Measurements from ENCODE around the gene GAPDH.
A peak's percentile ranks its signal among the peaks of the same experiment; 100 is the strongest.
"Not testable (repeated sequence)": the region's sequence is repeated elsewhere in the genome, so short reads cannot be mapped to it uniquely, and the experiment has no call there.

The GAPDH gene

GRCh38 chr12:6535960-6536847 lies 1.9 kb downstream of the GAPDH start (continued):
- TF ChIP-seq PATZ1 (CRISPR knock-in tag; IDR thresholded peaks at IDR 0.05; ENCODE audit: borderline replicate concordance) (no peak), ZNF565 (CRISPR knock-in tag; conservative IDR thresholded peaks at IDR 0.05; ENCODE audit: low read depth) (no peak)

GRCh38 chr12:6536894-6537579 lies 2.7 kb downstream of the GAPDH start:
- ATAC-seq: no peak
- no peak for TF ChIP-seq BACH2 (CRISPR knock-in tag; IDR thresholded peaks at IDR 0.05; ENCODE audit: borderline replicate concordance)
- no peak for TF ChIP-seq ZNF565 (CRISPR knock-in tag; conservative IDR thresholded peaks at IDR 0.05; ENCODE audit: low read depth)
- no peak for TF ChIP-seq ZNF8 (CRISPR knock-in tag; IDR thresholded peaks at IDR 0.05)
- TF ChIP-seq ISL1 (CRISPR knock-in tag; IDR thresholded peaks at IDR 0.05): no peak

- ATAC-seq: not testable (repeated sequence)
- peak; percentile 39; the same call in 1 of the 2 replicates for TF ChIP-seq ZNF70 (CRISPR knock-in tag; IDR thresholded peaks at IDR 0.05)
Observed at GRCh38 chr12:6537580-6538419, 3.5 kb downstream of the GAPDH start.

GRCh38 chr12:6538420-6539313 lies 4.3 kb downstream of the GAPDH start:
- ATAC-seq: no peak

GRCh38 chr12:6539314-6539682 lies 5.0 kb downstream of the GAPDH start:
- peak; percentile 2 for ATAC-seq
- TF ChIP-seq ZFP3 (CRISPR knock-in tag; IDR thresholded peaks at IDR 0.05) (no peak), TSHZ2 (CRISPR knock-in tag; IDR thresholded peaks at IDR 0.05) (no peak), RARB (CRISPR knock-in tag; IDR thresholded peaks at IDR 0.05) (no peak), ZNF8 (CRISPR knock-in tag; IDR thresholded peaks at IDR 0.05) (no peak), BACH2 (CRISPR knock-in tag; IDR thresholded peaks at IDR 0.05; ENCODE audit: borderline replicate concordance) (no peak), CSRNP3 (CRISPR knock-in tag; IDR thresholded peaks at IDR 0.05) (no peak), TCF4 (CRISPR knock-in tag; IDR thresholded peaks at IDR 0.05; ENCODE audit: borderline replicate concordance) (no peak), ZNF565 (CRISPR knock-in tag; conservative IDR thresholded peaks at IDR 0.05; ENCODE audit: low read depth) (no peak), CREB5 (CRISPR knock-in tag; IDR thresholded peaks at IDR 0.05; ENCODE audit: low read depth) (no peak), ESRRG (CRISPR knock-in tag; IDR thresholded peaks at IDR 0.05) (no peak), TOX (CRISPR knock-in tag; IDR thresholded peaks at IDR 0.05; ENCODE audit: borderline replicate concordance) (no peak), ZNF70 (CRISPR knock-in tag; IDR thresholded peaks at IDR 0.05) (no peak), POU6F1 (CRISPR knock-in tag; IDR thresholded peaks at IDR 0.05; ENCODE audit: borderline replicate concordance, low read depth) (no peak), SNAI2 (CRISPR knock-in tag; IDR thresholded peaks at IDR 0.05) (no peak), ARNTL (CRISPR knock-in tag; IDR thresholded peaks at IDR 0.05; ENCODE audit: borderline replicate concordance, low read depth) (no peak), ZFP30 (CRISPR knock-in tag; IDR thresholded peaks at IDR 0.05) (no peak)

More at GRCh38 chr12:6538420-6539313, 4.3 kb downstream of the GAPDH start:
- TF ChIP-seq PPARA (CRISPR knock-in tag; IDR thresholded peaks at IDR 0.05; ENCODE audit: borderline replicate concordance): no peak
- no peak for TF ChIP-seq ISL1 (CRISPR knock-in tag; IDR thresholded peaks at IDR 0.05)
- TF ChIP-seq ZNF565 (CRISPR knock-in tag; conservative IDR thresholded peaks at IDR 0.05; ENCODE audit: low read depth): 0 out of 2 replicates have a peak, but pooled peaks have one; percentile 15
